ENCODE data around the gene RNASE8. TPM values are rescaled to one million over a fixed set of nuclear protein-coding genes. Genes with fewer than 3 reads are reported as not detected.

RNASE8 gene
- polyA plus RNA-seq, 3 donors = 0.24 TPM; not detected in 2

DNA sequence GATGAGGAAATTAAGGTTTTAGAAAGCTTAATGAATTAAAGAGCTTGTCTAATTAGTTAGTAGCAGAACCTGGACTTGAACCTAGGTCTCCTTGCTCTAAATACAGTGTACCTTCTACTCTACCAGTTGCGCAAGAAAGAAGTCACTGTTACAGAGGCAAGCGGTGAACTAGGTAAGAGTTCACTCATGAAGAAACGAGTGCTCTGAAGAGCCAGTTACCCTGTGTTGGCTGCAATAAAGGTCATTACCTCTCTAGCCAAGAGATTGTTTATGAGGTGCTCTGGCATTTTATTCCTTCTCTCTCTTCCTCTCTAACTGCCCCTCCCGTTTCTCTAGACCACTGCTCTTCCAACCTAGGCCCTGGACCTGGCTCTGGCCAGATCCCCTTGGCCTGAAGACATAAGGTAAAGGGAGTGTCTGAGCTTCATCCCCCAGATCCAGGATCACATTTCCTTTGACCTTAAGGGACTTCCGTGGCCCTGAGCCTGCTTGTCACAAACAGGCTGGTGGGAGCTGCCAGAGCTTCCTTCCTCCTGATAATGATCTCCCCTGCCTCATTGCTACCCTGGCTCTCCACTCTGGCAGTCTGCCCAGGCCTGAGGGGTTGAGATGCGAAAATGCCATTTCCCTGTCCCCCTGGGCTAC, 13.5 kb upstream of the RNASE8 start:
- no peak for DNase-seq (ENCODE audit: extremely low read depth in 1 of 11, low read depth in 9 of 11, low spot score in 4 of 11)

DNA sequence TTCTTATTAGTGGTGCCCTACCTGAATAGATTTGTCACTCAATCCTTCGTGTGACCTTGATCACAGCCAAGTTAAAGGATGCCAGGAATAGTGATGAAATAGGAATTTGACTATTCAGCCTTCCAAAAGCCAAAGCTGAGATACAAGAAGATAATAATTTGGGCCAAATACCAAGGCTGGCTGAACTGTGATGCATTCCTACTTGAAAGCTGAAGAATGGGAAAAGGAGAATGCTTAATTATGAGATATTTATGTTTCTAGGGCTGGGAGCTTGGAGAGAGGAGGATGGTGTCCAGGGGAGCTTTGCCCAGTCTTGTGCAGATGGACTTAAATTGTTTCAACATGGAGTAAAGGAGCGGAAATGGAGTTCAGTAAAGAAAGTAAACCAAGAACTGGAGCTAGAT, 10.2 kb upstream of the RNASE8 start:
- DNase-seq (ENCODE audit: extremely low read depth in 1 of 11, low read depth in 9 of 11, low spot score in 4 of 11) = no peak

DNA sequence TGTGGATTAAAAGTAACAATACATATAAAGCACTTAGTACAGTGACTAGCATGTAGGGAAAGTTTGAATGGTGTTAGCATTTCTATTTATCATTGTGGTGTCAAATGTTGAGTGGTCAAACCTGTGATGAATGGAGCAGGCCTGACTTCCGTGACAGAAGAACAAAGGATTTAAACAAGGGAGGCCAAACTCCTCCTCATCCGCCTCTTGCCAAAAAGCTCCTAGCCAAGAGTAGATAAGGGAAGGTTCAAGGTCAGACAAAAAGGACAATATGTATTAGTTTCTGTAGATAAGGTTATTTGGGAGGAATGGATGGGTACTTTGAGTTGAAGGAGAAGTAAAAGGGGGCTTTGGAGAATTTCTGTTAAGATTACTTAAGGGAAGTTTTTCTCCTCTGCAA, 9.0 kb upstream of the RNASE8 start:
- no peak for DNase-seq (ENCODE audit: extremely low read depth in 1 of 11, low read depth in 9 of 11, low spot score in 4 of 11)

GRCh38 chr14:21049271-21049673, 8.3 kb upstream of the RNASE8 start:
- no peak for DNase-seq (ENCODE audit: extremely low read depth in 1 of 11, low read depth in 9 of 11, low spot score in 4 of 11)

DNA sequence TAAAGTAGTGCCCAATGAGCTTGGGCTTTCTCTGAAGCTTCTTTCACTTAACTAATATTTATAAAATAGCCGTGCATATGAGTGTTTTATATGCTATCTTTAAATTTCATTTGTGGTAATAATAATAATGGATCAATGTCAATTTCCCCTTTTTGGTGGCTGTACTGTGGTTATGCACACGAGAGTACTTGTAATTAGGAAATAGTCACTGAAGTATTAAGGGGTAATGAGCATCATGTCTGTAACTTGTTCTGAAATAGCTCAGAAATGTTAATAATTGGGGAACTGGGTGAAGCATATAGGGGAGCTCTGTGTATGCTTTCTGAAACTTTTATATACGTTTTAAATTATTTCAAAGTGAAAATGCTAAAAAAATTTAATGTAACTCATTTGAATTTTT, 7.0 kb upstream of the RNASE8 start:
- no peak for DNase-seq (ENCODE audit: extremely low read depth in 1 of 11, low read depth in 9 of 11, low spot score in 4 of 11)

- DNase-seq (ENCODE audit: extremely low read depth in 1 of 11, low read depth in 9 of 11, low spot score in 4 of 11) = no peak
These were observed 4.2 kb upstream of the RNASE8 start for GRCh38 chr14:21053184-21054122.

- DNase-seq (ENCODE audit: extremely low read depth in 1 of 11, low read depth in 9 of 11, low spot score in 4 of 11) = no peak
These were observed 3.4 kb upstream of the RNASE8 start for GRCh38 chr14:21054123-21054767.

DNA sequence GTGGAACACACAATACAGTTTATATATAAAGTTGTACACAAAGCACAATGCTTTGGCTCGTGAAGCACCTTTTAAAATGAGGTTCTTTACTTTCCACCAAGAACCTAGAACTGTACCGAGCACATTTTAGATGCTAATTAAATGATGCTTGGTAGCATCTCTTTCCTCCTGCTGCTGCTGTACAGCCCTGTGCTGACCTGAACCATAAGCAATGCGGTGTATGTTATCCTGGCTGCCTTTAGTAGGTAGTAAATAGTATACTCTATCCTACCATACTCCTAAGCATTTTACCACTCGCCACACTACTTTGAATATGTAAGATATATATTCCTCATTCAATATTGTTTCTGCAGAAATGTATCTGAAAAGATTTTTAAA, 2.9 kb upstream of the RNASE8 start:
- no peak for DNase-seq (ENCODE audit: extremely low read depth in 1 of 11, low read depth in 9 of 11, low spot score in 4 of 11)

DNA sequence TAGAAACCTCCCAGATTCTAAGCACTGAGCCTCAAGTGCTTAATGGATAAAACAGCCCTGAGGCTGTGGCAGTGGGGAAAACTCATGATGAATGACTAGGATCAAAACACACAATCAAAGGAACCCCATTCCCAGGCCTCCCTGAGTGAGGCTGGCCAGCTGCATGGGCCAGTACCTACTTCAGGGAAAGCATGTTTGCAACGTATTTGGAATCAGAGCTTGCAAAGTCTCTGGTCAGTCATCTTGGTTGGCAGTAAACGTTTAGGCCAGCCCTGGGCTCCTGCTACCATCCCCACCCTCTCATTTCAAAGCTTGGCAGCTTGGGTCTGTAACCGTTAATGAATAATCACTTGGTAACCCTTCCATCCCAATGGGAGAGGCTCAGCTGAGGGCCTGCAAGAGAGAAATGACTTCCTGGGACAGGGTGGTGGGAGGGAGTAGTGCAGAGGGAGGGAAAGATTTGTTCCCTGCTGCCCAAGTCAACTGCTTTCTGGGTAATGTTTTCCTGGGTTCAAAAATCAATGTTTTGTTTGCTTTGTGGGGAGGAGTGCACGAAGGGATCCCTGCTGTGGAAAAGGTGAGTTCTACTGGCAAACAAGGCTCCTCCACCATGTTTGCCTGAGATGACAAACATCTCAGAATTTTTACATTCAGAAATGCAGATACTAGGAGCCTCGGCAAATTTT, 2.0 kb upstream of the RNASE8 start:
- DNase-seq (ENCODE audit: extremely low read depth in 1 of 11, low read depth in 9 of 11, low spot score in 4 of 11) = no peak

GRCh38 chr14:21056520-21057163, 980 bp upstream of the RNASE8 start:
- DNase-seq (ENCODE audit: extremely low read depth in 1 of 11, low read depth in 9 of 11, low spot score in 4 of 11) = no peak

- DNase-seq (ENCODE audit: extremely low read depth in 1 of 11, low read depth in 9 of 11, low spot score in 4 of 11) = no peak
These were observed 1.3 kb downstream of the RNASE8 start for GRCh38 chr14:21058903-21059302.

DNA sequence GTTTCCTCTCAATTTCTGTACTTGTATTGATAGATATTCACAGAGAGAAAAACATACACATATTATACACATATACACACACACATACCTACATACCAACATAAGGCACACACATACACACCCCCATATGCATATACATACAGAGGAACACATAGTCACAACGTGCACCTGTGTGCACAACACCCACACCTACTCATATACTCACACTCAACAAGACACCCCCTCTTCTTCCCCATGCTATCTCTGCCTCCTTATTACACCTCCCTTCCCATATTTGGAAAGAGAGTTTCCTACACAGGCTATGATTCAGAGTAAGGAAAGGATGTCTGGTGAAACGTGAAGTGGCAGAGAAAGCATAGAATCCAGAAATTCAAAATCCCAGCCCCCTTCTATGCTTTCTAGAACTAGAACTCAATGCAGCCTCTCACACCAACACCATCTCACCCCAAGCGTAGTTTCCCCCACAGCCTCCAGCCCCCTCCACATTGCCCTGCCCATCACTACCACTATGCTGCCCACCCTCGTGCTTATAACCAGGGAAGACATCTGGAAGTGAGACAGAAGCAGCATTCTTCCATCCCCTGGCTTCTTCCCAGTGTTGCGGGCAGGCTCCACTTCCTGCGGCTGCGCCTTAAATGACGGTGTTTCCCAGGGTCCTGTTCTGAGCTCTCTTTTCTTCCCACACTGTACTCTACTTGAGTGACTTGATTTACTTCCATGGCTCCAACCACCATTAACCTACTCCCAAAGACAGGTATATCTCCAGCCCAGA, 2.4 kb downstream of the RNASE8 start:
- DNase-seq (ENCODE audit: extremely low read depth in 1 of 11, low read depth in 9 of 11, low spot score in 4 of 11) = no peak

DNA sequence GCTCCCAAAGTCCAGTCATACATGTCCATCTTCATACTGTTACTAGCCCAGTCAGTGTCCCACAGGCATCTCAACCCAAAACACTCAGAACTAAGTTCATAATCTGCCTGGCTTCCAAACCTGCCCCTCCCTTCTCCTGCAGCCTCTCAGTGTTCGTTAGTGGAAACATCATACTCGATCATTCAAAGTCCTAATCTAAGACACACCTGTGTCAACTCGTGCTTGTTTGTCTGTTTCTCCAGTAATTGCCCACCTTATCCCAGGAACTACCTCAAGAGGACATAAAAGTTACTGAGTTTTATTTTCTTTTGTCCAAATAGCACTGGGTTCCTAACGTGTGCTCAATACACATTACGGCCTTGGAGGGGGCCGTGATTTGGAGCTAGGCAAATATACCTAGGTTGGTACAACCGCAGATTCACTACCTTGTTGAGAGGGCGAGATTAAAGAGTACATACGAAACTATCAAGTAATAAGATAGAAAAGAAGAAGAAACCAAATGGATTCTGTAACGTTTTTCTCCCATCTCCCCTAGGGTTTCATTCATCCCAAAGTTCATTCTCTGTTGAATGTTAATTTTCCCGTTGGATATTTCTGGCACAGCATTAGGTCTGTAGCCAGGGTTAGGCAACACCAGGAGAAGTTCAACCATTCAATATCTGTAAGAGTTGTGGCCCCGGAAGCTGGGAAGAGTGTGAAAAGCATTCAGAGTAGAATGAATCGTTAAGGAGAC, 3.2 kb downstream of the RNASE8 start:
- no peak for DNase-seq (ENCODE audit: extremely low read depth in 1 of 11, low read depth in 9 of 11, low spot score in 4 of 11)

GRCh38 chr14:21061347-21061668, 3.7 kb downstream of the RNASE8 start:
- no peak for DNase-seq (ENCODE audit: extremely low read depth in 1 of 11, low read depth in 9 of 11, low spot score in 4 of 11)

GRCh38 chr14:21063479-21063878, 5.9 kb downstream of the RNASE8 start:
- no peak for DNase-seq (ENCODE audit: extremely low read depth in 1 of 11, low read depth in 9 of 11, low spot score in 4 of 11)

DNA sequence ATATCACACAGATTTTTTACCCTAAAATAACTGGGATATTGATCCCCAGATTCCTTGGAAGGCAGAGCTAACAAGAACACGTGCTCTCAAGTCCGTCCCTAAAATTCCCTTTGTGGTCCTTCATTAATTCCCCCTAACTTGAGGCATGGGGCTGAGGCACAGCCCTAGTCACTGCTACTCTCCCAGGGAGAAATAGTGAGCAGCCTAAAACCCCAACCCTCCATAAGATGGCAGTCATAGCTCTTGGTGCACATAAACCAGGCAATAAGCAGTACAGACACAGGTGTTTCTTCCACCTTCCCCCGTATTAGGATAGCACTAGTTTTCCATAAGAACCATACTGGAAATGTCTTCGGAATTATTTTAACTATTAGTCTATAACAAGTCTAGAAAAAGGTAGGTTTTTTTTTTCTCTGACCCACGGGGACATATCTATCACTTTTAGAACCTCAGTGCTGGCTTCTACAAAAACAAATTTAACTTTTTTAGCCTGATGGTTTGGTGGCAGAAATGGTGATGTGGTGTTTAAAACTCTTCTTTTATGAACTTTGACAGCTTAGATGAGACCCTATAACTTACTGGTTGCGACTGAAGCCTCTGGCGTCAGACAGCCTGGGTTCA, 9.4 kb downstream of the RNASE8 start:
- no peak for DNase-seq (ENCODE audit: extremely low read depth in 1 of 11, low read depth in 9 of 11, low spot score in 4 of 11)
